Stimulated activated CD4-positive, alpha-beta T cell treated with anti-CD3 and anti-CD28 coated beads, Interleukin-4, amount 100 ng/mL, for 1 hour (primary cell): ENCODE results near the gene SHROOM3.

Experiments
- DNase-seq: peaks from one replicate; pipeline ENCODE4 v3.0.0-alpha.2; 2020

The SHROOM3 gene

DNA sequence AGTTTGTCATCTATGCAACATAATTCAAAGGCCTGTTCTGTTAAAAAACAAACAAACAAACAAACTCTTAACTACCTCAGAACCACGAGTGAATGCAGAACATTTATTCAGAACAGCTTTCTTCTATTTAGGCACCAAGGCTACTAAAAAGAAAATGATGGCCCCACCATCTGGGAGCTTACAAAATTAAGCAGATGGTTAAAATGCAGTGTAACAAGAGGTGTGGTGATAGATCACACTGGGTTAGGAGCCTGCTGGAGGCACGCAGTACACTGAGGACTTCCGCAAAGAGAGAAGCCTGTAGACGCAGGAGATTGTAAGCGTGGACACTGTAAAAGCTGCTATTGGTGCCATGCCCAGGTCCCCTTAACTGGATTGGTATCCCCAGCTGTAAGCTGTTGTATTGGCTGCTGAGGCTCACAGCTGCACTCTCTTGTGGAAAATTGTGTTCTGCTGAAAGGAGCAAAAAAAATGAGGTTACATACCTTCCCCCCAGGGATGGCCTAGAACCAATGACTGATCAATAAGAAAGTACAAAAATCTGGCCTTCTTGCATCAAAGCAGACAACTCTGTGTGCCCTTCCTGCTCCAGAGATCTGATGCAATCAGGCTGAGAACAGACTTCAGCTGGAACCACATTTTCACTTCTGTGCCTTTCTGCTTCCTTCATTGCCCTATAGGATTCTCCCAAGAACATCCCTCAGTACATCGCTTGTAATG, 60.0 kb downstream of the SHROOM3 start:
- no peak for DNase-seq

DNA sequence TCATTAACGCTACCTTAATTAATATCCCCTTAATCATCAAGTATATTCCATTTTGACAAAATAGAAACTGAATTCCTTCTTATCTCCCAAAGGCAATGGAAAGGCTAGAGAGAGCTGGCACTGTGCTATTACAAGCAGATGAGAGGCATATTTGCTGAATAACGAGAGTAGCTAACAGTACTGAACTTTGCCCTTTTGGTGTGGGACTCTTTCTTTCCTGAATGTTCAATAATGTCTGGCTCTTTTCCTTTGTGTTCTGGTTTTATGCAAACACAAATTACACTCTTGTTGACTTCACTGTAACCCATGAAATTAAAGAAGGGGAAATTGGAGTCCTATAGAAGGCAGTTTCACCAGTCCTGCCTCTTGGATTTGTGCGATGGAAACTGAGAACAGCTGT, 63.5 kb downstream of the SHROOM3 start:
- no peak for DNase-seq

GRCh38 chr4:76499461-76499860, 64.4 kb downstream of the SHROOM3 start:
- DNase-seq: no peak

GRCh38 chr4:76502886-76503285, 67.9 kb downstream of the SHROOM3 start:
- DNase-seq: no peak

DNA sequence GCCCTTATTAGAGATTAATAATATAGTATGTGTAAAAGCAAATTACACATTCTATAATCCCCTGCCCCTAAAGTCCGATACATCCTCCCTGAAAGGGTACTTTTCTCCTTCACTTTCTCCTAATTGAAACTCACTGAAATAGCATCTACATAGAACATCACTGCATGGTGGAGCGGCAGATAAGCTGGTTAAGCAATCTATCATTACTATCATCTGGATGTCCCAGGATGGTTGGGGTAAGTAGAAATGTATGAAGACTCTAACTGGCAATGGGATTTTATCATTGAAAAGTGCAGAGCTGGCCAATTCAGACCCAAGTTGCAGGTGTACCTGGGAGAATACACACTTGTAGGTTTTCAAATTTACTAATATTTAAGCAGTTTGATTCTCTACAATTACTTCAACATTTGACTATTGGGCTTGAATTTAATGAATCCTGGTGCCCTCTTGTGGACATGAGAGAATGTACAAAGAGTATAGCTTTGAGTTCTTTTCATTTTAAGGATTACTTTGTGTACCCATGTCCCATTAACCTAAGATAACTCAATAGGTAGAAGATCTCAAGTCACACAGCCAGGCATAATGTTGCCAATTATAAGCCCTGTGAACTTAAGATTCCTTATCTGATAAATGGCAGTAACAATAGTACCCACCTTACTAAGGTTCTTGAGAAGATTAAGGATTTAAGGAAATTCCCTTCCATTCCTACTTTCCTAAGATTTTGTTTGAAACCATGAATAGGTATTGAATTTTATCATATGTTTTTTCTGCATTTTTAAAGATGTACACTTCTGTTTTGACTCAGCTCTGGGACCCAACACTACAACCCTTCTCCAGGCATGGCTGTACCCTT, 69.8 kb downstream of the SHROOM3 start:
- no peak for DNase-seq

- DNase-seq: no peak
Observed at GRCh38 chr4:76511947-76512346, 76.9 kb downstream of the SHROOM3 start.

- no peak for DNase-seq
Observed at GRCh38 chr4:76513482-76513881, 78.5 kb downstream of the SHROOM3 start.

DNA sequence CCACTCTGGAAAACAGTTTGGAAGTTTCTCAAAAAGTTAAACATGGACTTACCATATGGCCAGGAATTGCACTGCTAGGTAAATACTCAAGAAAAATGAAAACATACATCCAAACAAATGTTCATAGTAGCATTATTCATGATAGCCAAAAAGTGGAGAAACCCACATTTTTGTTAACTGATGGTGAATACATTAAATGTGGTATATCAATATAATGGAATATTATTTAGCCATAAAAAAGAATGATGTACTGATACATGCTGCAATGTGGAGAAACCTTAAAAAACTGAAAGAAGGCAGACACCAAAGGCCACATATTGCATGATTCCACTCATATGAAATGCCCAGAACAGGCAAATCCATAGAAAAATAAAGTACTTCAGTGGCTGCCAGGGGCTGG, 79.1 kb downstream of the SHROOM3 start:
- no peak for DNase-seq

DNA sequence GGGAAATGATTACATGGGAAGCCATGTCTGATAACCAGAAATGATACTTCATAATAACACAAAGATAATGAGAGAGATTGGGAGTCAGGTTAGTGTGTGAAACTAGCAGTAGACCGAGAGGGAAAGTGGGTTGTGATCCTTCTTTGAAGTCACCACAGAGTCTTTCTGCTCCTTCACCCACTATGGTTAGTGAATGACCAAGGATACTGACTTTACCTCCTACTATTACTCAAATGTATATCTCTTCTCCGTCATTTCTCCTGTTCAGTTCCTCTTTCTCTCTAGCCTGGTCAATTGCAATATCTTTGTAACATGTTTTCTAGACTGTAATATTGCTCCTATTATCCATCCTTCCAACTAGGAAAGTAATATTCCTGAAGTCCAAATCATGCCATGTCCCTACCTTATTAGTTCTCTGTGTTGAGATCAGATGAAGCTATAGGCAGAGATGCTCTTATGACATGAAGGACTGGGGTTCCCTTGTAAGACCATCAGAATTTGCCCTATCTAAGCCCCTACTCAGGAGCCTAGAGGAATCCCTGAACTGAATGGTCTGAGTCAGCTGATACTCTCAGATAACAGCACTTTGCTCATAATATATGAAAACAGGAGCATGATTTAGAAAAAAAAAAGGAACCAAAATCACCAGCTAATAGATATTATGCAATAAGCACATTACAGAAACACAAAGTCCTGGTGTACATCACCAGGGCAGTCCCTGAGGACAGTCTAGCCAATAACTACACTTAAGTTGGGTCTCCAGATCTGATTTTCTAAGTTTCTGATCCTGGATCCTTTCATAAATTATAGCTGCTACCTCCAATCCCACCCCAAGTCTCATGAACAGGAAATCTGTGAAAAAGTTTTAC, 81.2 kb downstream of the SHROOM3 start:
- no peak for DNase-seq

- DNase-seq: no peak
Observed at GRCh38 chr4:76518241-76518640, 83.2 kb downstream of the SHROOM3 start.

GRCh38 chr4:76523593-76523992, 88.6 kb downstream of the SHROOM3 start:
- no peak for DNase-seq

DNA sequence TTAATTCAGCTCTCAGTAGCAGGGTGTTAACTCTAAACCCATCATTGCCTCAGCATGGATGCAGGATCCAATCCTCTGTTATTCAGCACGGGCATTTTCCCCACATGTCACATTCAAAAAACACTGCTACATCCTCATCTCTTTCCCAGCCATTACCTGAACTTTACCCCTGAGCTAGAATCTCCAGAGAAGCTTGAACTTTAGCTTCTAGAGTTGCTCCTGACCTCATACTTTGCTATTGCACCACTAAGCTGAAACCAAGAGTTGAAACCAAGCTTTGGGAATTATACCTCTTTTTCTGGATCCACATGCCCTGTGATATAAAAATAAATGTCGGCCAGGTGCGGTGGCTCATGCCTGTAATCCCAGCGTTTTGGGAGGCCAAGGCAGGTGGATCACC, 90.7 kb downstream of the SHROOM3 start:
- DNase-seq: no peak

DNA sequence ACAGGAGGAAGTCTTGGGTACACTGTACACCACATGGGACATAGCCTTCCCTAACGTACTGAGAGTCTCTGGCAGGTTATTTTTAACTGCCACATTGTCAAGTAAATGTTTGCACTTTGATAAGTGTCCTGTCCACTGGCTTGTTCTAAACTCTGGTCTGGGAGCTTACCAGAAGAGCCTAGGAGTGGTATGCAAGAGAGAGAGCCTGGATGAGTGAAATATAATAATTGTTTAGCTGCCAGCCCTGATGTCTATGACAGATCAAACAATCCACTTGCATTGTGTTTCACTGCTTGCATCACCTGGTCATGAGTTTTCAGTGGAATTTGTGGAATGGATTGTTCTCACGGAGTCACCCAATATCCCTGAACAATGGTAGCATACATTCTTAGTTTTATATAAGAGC, 91.6 kb downstream of the SHROOM3 start:
- no peak for DNase-seq

DNA sequence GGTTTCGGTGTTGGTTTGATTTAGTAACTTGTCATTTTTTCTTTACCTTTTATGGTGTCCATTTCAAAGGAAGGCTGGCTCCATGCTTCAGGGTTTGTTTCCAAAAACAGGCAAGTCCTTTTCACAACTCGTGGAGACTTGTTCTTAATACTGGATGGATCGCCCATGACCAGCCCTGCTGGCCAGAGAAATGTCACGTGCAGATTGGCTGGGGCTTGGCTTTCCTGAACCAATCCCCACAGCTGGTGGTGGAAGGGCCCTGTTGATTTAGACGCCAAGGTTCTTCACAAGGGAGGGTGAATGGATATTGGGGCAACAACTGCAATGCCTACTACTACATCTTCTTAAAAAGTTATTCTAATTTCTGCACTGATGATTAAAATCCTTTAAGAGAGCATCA, 92.6 kb downstream of the SHROOM3 start:
- DNase-seq: no peak

GRCh38 chr4:76531597-76531996, 96.6 kb downstream of the SHROOM3 start:
- DNase-seq: no peak

GRCh38 chr4:76532805-76533204, 97.8 kb downstream of the SHROOM3 start:
- DNase-seq: no peak

GRCh38 chr4:76533314-76533713, 98.3 kb downstream of the SHROOM3 start:
- DNase-seq: no peak

DNA sequence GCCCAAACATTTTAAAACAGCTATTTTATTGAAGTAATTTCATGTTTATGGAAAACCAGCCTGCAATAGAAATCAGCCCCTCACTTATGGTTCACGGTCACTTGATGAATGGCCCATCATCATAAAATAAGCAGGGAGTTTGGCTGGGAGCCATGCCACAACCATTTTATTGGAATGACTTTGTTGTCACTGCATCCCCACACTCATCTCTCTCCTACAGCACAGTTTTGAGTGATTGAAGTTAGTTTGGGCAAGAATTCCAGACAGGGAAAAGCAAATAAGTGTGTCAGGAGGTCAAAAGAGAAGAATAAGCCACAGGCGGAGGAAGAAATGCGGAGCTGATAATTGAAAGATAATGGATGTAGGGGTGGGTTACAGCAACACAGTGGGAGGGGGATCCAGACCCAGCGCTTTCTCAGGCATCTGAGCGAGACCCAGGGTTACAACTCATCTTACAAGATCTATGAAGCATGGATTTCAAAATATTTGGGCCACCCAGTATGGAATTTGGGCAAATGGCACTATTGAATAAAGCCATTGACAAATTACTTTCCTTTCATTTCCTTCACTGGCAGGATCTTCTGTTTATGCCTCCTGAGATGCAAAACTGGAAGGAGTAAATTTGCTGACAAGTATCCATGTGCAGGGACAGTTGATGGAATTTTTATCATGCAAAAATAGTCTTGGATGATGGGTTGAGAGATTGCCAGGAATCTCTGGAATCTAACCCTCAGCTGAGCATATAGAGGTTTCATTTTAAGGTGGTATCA, 100.8 kb downstream of the SHROOM3 start:
- DNase-seq: no peak

DNA sequence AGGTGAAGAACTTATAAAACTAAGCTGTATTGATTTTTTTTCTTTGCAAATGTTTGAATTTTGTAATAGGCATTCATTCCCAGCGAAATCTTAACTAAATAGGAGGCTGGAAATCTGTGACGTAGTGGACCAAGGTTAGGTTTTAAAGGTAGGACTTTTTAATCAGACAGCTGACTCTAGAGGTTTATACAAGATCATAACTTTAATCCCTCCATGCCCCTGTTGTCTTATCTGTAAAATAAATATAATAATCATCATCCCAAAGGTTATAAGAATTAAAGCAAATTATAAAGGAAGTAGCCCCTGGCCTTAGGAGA, 101.3 kb downstream of the SHROOM3 start:
- DNase-seq: no peak

DNA sequence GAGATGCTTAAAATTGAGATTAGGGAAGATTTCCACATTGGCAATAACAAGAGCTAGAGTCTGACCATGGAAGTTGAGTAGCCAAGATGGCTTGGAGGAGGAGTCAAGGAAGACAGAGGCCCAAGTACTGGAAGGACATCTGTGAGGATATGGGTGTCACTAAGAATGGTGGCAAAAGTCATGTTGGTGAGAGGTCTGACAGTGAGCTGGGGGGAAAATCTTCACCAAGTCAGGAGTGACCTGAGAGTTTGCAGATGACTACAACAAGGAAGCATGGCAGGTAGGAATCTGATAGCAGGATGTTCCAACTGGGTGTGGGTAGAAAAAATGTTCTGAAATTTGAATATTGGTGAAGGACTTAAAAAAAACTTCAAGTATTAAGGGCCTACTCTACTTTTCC, 103.3 kb downstream of the SHROOM3 start:
- DNase-seq: no peak

DNA sequence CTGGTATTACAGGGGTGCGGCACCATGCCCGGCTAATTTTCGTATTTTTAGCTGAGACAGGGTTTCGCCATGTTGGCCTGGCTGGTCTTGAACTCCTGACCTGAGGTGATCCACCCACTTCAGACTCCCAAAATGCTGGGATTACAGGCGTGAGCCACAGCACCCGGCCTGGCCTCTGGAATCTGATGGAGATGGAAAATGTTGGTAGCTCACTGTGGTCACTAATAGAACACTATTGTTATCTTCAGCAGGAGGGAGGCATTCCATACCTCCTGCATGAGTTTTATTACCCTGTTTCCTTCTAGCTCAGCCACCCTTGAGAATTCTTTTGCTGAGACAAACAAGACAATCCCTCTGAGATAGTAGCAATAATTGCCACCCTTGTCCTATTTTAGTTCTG, 105.0 kb downstream of the SHROOM3 start:
- no peak for DNase-seq

DNA sequence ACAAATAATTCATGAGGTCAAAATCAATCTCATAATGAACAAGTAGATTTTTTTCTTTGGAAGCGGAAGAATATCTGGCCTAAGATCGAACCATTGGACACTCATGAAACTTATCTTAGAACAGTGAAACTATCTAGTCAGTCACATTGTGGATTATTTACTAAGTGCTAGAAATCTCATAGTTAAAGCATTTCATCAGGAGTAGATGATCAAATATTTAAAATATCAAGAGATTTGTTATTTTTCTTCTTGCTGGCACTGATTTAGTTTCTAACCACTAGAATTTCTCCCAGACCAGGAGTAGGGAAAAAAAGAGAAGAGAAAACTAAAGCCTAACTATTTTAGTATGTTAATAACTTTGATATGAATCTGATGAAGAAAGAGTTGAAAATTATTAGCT, 105.5 kb downstream of the SHROOM3 start:
- no peak for DNase-seq

DNA sequence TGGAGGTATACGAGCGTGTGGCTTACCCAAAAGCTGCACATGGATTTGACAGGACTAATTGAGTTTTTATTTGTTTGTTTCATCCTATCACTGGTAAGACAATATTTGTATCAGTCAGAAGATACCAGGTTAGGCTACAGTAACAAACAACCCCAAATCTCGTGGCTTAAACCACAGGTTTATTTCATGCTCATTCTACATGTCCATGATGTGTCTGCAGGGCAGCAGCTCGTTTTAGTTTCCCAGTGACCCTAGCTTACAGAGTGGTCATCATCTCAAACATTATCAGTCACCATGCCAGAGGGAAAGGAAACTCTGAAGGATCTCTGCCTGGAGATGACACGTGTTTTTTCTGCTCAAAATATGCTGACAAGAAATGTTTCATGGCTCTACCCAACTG, 108.3 kb downstream of the SHROOM3 start:
- no peak for DNase-seq
